SJSA1 (cell line): ENCODE results near the gene PTPRA. TPM values are rescaled to one million over a fixed set of nuclear protein-coding genes. Genes with fewer than 3 reads are reported as not detected.

ENCODE experiments used
- DNase-seq, 2 experiments: peaks; one replicate each; pipeline ENCODE4 v3.0.0-alpha.2; 2015 to 2020; ENCODE audit warnings: low spot score in 2 of 2, low read depth in 1 of 2
- H3K27ac ChIP-seq: fragments of 250-450 bp; sonication (Bioruptor Pico); 2 replicates; pipeline ENCODE4 v1.5.1; 2020; ENCODE audit warnings: mild to moderate bottlenecking, moderate library complexity
- H3K27me3 ChIP-seq: fragments of 250-450 bp; sonication (Bioruptor Pico); replicated peaks from 2 replicates; pipeline ENCODE4 v1.5.1; 2020; ENCODE audit warnings: mild to moderate bottlenecking, moderate library complexity
- H3K36me3 ChIP-seq: fragments of 250-450 bp; sonication (Bioruptor Pico); 2 replicates; pipeline ENCODE4 v1.5.1; 2020; ENCODE audit warnings: mild to moderate bottlenecking
- H3K4me1 ChIP-seq: fragments of 250-450 bp; sonication (Bioruptor Pico); replicated peaks from 2 replicates; pipeline ENCODE4 v1.6.1; 2021; ENCODE audit warnings: mild to moderate bottlenecking
- H3K4me3 ChIP-seq: fragments of 250-450 bp; sonication (Bioruptor Pico); 2 replicates; pipeline ENCODE4 v1.5.1; 2020; ENCODE audit warnings: mild to moderate bottlenecking
- H3K9me3 ChIP-seq: fragments of 250-450 bp; sonication (Bioruptor Pico); replicated peaks from 2 replicates; pipeline ENCODE4 v1.5.1; 2020; ENCODE audit warnings: mild to moderate bottlenecking
- total RNA-seq: library from RNA; depleted of rRNA; stranded (reverse); fragments of >200 nt; shearing (Covaris generic); gene quantifications from 2 replicates; pipeline ENCODE4 v1.2.3, GENCODE V29; 2014

PTPRA gene
- total RNA-seq, 1 experiment from 2014 or later = 36.4 TPM

DNA sequence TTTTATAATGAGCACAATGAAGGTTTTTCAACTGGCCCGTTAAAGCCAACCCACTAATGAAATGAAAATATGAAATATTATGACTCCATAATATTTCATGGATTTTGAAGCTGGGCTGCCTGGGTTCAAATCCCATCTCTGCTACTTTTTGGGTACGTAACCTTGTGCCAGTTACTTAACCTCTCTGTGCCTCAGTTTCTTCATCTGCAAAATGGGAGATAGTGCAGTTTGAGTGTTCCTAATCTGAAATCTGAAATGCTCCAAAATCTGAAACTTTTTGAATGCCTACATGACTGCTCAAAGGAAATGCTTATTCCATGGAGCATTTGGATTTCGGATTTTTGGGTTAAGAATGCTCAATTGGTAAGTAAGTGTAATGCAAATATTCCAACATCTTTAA, 29.5 kb downstream of the PTPRA start:
- Histone ChIP-seq H3K4me3 (no peak overlapping the region), H3K4me1 (no peaks in the 10 kb centered on the region), H3K27ac (no peak overlapping the region), H3K36me3 (no peaks in the 10 kb centered on the region), H3K27me3 (no peaks in the 10 kb centered on the region), H3K9me3 (no peaks in the 10 kb centered on the region)
- DNase-seq = no peak

GRCh38 chr20:2903686-2904085, 30.4 kb downstream of the PTPRA start:
- no peaks in the 10 kb centered on the region for H3K9me3 ChIP-seq
- no peak overlapping the region for H3K27ac ChIP-seq
- H3K4me3 ChIP-seq = no peak overlapping the region
- no peaks in the 10 kb centered on the region for H3K27me3 ChIP-seq
- no peak for DNase-seq
- no peaks in the 10 kb centered on the region for H3K36me3 ChIP-seq
- H3K4me1 ChIP-seq = no peaks in the 10 kb centered on the region

GRCh38 chr20:2907519-2907918, 34.2 kb downstream of the PTPRA start:
- no peak for DNase-seq
- Histone ChIP-seq H3K27ac (no peak overlapping the region), H3K4me1 (no peaks in the 10 kb centered on the region), H3K9me3 (no peaks in the 10 kb centered on the region), H3K36me3 (no peaks in the 10 kb centered on the region), H3K27me3 (no peaks in the 10 kb centered on the region), H3K4me3 (no peak overlapping the region)

DNA sequence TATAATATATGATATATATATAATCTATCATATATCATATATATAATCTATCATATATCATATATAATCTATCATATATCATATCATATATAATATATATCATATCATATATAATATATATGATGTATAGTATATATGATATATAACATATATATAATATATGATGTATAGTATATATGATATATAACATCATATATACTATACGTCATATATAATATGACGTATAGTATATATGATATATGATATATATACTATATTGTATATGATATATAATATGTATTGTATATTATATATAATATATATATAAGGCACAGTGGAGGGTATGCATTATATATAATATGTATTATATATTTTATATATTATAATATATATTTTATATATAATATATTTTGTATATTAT, 36.7 kb downstream of the PTPRA start:
- Histone ChIP-seq H3K4me3 (no peak overlapping the region), H3K27ac (no peak overlapping the region), H3K4me1 (no peaks in the 10 kb centered on the region), H3K36me3 (no peaks in the 10 kb centered on the region), H3K9me3 (no peaks in the 10 kb centered on the region), H3K27me3 (no peaks in the 10 kb centered on the region)
- DNase-seq = no peak

DNA sequence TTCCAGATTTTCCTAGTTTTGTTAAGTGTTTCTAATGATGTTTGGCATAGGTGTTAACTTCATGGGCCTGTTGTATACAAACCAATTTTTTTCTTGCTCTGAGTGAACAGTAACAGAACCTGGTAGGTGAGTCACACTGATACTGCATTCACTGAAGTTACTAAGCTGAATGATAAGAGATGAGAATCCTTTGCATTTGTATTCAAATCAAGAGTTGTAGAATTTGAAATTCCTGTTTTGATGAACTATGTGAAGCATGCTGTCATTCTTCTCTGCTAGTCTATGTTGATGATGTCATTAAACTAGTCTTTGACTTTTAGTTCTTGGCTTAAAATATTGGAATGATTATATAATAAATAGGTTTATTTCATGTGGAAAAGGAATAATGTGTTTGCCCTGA, 37.9 kb downstream of the PTPRA start:
- no peak for DNase-seq
- H3K4me3 ChIP-seq = no peak overlapping the region
- H3K36me3 ChIP-seq = no peaks in the 10 kb centered on the region
- no peaks in the 10 kb centered on the region for H3K9me3 ChIP-seq
- no peak overlapping the region for H3K27ac ChIP-seq
- H3K27me3 ChIP-seq = no peaks in the 10 kb centered on the region
- H3K4me1 ChIP-seq = no peaks in the 10 kb centered on the region

DNA sequence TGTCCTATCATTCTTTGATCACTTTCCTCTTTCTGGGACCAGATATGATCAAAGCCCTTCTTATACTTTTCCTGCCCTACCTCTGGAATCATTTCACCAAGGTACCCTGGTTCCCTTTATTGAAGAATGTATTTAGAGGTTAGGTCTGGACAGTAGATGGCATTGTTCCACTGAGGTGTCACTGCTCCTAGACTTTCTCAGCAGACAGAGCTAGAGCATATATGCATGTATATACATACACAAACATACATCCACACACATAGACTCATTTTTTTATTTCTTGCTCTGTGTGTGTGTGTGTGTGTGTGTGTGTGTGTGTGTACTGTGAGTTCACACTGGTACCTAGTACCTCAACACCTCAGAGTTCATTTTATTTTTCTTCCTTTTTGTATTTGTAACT, 40.9 kb downstream of the PTPRA start:
- no peak for DNase-seq
- H3K9me3 ChIP-seq = no peaks in the 10 kb centered on the region
- H3K36me3 ChIP-seq = no peaks in the 10 kb centered on the region
- H3K27ac ChIP-seq = no peak overlapping the region
- no peaks in the 10 kb centered on the region for H3K4me1 ChIP-seq
- no peak overlapping the region for H3K4me3 ChIP-seq
- H3K27me3 ChIP-seq = no peaks in the 10 kb centered on the region

GRCh38 chr20:2917266-2917665, 44.0 kb downstream of the PTPRA start:
- H3K4me1 ChIP-seq = no peaks in the 10 kb centered on the region
- no peak for DNase-seq
- no peaks in the 10 kb centered on the region for H3K9me3 ChIP-seq
- no peaks in the 10 kb centered on the region; the same call in 1 of the 2 replicates for H3K36me3 ChIP-seq
- H3K4me3 ChIP-seq = no peak overlapping the region
- no peak overlapping the region for H3K27ac ChIP-seq
- no peaks in the 10 kb centered on the region for H3K27me3 ChIP-seq

- no peak overlapping the region for H3K27ac ChIP-seq
- H3K4me3 ChIP-seq = no peak overlapping the region
- no peaks in the 10 kb centered on the region; the same call in 1 of the 2 replicates for H3K36me3 ChIP-seq
- no peak for DNase-seq
- no peaks in the 10 kb centered on the region for H3K9me3 ChIP-seq
- no peaks in the 10 kb centered on the region for H3K4me1 ChIP-seq
- no peaks in the 10 kb centered on the region for H3K27me3 ChIP-seq
Measured at GRCh38 chr20:2918096-2919049, 45.1 kb downstream of the PTPRA start.

DNA sequence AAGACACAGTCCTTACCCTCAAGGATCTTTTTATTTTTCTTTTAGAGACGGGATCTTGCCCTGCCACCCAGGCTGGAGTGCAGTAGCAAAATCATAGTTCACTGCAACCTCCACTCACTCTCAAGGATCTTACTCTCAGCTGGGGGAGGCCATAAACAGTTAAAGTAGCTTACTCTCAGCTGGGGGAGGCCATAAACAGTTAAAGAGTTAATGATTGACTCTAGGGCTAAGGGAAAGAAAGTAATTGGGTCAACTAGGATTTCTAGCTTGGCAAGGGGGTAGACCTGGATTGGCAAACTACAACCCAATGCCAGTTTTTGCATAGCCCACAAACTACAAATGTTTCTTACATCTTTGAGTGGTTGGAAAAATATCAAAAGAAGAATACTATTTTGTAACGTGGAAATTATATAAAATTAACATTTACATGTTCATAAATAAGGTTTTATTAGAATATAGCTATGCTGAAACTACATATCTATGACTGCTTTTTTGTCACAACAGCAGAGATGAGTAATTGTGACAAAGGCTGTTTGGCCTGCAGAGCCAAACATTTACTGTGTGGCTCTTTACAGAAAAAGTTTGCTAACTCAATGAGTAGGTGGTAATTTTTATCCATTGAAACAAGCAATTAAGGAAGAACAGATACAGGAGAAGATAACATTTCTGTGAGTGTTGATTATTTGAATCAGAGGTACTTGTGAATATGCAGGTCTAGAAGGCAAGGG, 46.4 kb downstream of the PTPRA start:
- no peaks in the 10 kb centered on the region for H3K27me3 ChIP-seq
- DNase-seq = no peak
- no peaks in the 10 kb centered on the region for H3K9me3 ChIP-seq

GRCh38 chr20:2920473-2920872, 47.2 kb downstream of the PTPRA start:
- Histone ChIP-seq H3K4me1 (no peaks in the 10 kb centered on the region), H3K36me3 (peaks cover 14% of the 10 kb centered on the region), H3K9me3 (no peaks in the 10 kb centered on the region), H3K27me3 (no peaks in the 10 kb centered on the region), H3K4me3 (no peak overlapping the region), H3K27ac (no peak overlapping the region)
- no peak for DNase-seq

More for the DNA sequence above, 46.4 kb downstream of the PTPRA start:
- Histone ChIP-seq H3K36me3 (peaks cover 10% of the 10 kb centered on the region), H3K27ac (no peak overlapping the region), H3K4me3 (no peak overlapping the region), H3K4me1 (no peaks in the 10 kb centered on the region)

DNA sequence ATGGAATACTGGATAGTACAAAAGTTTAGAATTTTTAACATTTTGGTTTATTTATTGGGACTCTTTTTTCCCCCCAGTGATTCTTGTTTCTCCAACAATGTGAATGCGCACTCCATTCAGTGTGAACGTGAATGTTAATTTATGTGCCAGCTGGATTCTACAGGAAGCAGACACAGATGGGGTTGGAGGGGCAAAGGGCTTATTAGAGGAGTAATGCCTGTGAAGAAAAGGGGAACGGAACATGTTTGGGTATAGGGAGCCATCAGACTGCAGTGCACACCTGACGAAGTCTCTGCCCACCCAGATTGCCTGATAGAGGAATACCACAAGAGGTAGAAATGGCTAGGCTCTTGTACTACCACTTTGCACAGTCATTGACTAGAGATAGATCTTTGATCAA, 48.2 kb downstream of the PTPRA start:
- Histone ChIP-seq H3K36me3 (peaks cover 14% of the 10 kb centered on the region), H3K27ac (no peak overlapping the region), H3K4me1 (no peaks in the 10 kb centered on the region), H3K27me3 (no peaks in the 10 kb centered on the region), H3K9me3 (no peaks in the 10 kb centered on the region), H3K4me3 (no peak overlapping the region)
- no peak for DNase-seq

- no peaks in the 10 kb centered on the region for H3K9me3 ChIP-seq
- H3K4me3 ChIP-seq = no peak overlapping the region
- H3K36me3 ChIP-seq = peaks cover 14% of the 10 kb centered on the region
- H3K4me1 ChIP-seq = no peaks in the 10 kb centered on the region
- no peak for DNase-seq
- no peak overlapping the region for H3K27ac ChIP-seq
- no peaks in the 10 kb centered on the region for H3K27me3 ChIP-seq
Measured at GRCh38 chr20:2922957-2923356, 49.7 kb downstream of the PTPRA start.

DNA sequence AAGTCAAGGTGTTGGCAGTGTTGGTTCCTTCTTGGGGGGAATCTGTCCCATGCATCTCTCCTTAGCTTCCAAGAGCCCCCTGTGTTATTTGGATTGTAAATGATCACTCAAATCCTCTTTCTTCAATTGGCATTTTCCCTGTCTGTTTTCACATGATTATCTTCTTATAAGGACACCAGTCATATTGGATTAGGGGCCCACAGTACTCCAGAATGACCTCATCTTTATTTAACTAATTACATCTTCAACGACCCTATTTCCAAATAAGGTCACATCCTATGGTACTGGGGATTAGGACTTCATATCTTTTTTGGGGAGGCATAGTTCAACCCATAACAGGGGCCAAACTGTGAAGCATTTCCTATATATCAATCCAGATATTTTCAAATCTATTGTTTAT, 57.3 kb downstream of the PTPRA start:
- H3K4me3 ChIP-seq = no peak overlapping the region
- DNase-seq = no peak
- no peak overlapping the region for H3K27ac ChIP-seq
- peaks cover 6% of the 10 kb centered on the region; the same call in 1 of the 2 replicates for H3K36me3 ChIP-seq
- H3K4me1 ChIP-seq = no peaks in the 10 kb centered on the region
- H3K27me3 ChIP-seq = no peaks in the 10 kb centered on the region
- no peaks in the 10 kb centered on the region for H3K9me3 ChIP-seq

DNA sequence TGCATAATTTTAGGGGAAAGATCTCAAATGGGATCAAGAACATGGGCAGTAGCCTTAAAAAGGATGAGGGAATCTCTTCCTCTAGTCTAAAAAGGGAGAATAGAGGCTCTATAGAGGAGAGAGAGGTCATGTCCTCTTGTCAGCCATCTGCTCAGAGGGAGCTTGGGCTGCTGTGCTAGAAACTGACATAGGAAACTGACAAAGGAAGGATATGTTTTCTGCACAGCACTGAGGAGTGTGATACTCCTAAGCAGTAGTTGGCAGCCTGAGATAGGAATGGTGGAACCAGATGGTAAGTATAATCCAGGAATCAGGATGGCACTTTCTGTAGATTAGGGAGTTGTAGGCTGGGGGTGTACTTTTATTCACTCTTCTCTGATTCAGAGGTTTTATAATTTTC, 59.2 kb downstream of the PTPRA start:
- no peak for DNase-seq
- Histone ChIP-seq H3K4me1 (no peaks in the 10 kb centered on the region), H3K9me3 (no peaks in the 10 kb centered on the region), H3K4me3 (no peak overlapping the region), H3K27ac (no peak overlapping the region), H3K27me3 (no peaks in the 10 kb centered on the region), H3K36me3 (peaks cover 6% of the 10 kb centered on the region; the same call in 1 of the 2 replicates)
